Putamen (tissue), 1 donor: ENCODE data around the gene TMEM238.
"Not testable (repeated sequence)": the region's sequence is repeated elsewhere in the genome, so short reads cannot be mapped to it uniquely, and the experiment has no call there.

Experiments used
- DNase-seq: peaks from one replicate; pipeline ENCODE4 v3.0.0-alpha.2; 2016; ENCODE audit warnings: low spot score

Gene TMEM238

GRCh38 chr19:55339889-55340783, 44.0 kb downstream of the TMEM238 start:
- no peak for DNase-seq

GRCh38 chr19:55339105-55339888, 44.8 kb downstream of the TMEM238 start, which contains the start of gene KMT5C:
Gene KMT5C, plus strand, starts transcription at chr19:55339876. Its CDS starts 2,061 bp downstream, at chr19:55341937.
- DNase-seq, result peak; percentile 100

DNA sequence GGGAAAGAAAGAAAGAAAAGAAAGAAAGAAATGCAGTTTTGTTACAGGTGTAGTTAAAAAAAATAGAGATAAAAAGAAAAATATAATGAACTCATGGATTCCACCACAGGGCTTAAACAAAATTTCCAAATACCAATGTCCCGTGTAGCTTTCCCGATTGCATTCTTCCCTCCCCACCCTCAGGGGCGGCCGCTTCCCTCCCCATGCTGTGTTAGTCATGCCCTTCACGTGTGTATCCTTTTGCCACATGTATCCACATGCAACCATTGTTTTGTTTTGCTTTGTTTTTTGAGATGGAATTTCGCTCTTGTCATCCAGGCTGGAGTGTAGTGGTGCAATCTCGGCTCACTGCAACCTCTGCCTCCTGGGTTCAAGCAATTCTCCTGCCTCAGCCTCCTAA, 48.0 kb downstream of the TMEM238 start:
- no peak for DNase-seq

- no peak for DNase-seq
These were observed 50.2 kb downstream of the TMEM238 start for GRCh38 chr19:55333870-55334269.

- not testable (repeated sequence) for DNase-seq
These were observed 54.3 kb downstream of the TMEM238 start for GRCh38 chr19:55329791-55330190.
